ENCODE results near the gene OTUB2. TPM values are rescaled to one million over a fixed set of nuclear protein-coding genes. Genes with fewer than 3 reads are reported as not detected.

Gene OTUB2
- polyA plus RNA-seq, 1 donor (not counting 4 experiments of a cell fraction or from before 2014, with no cell fraction given): 2.6 TPM

DNA sequence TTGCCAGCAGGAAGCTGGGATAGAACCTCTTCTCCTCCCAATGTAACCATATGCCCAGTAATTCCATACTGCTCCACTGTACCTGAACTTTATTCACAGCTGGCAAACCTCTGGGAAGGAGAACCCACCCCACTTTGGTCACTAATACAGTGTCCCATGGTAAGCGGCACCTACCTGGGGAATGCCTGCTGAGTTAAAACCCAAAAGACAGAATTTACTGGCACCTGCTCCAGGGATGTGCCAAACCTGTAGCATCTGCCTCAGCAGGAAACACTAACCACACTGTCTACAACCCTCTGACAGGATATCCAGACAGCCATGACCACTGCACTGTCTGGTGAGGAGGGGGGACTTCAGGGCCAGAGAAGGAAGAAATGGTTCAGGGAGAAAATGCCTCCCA, 28.3 kb downstream of the OTUB2 start:
- no peaks in the 10 kb centered on the region for H3K9me1 ChIP-seq (ENCODE audit: control insufficient read depth, extremely low read depth, insufficient read depth, low read length)
- H3K79me2 ChIP-seq (ENCODE audit: control insufficient read depth, insufficient read depth, low read length): peaks cover 2% of the 10 kb centered on the region
- H4K20me1 ChIP-seq (ENCODE audit: control insufficient read depth, extremely low read depth, insufficient read depth, low read length): no peaks in the 10 kb centered on the region
- no peaks in the 10 kb centered on the region for H3K9me3 ChIP-seq (ENCODE audit: control insufficient read depth, low read depth, low read length)
- FAIRE-seq (no peak), DNase-seq (ENCODE audit: low read depth, low spot score) (no peak)
- H3K4me3 ChIP-seq (ENCODE audit: control insufficient read depth in 2 of 3, extremely low read depth in 1 of 3, insufficient read depth in 2 of 3, low read depth in 1 of 3, low read length in 3 of 3): no peak overlapping the region
- no peak overlapping the region for H3K27ac ChIP-seq (ENCODE audit: control insufficient read depth, insufficient read depth, low read length)
- no peaks in the 10 kb centered on the region for H3K27me3 ChIP-seq (ENCODE audit: control insufficient read depth, extremely low read depth, insufficient read depth, low read length)
- H3K9ac ChIP-seq (ENCODE audit: control insufficient read depth, extremely low read depth, insufficient read depth, low read length): no peak overlapping the region
- no peak for TF ChIP-seq EZH2 (IDR thresholded peaks at IDR 0.05; ENCODE audit: low read length)
- TF ChIP-seq, protein P1, sequence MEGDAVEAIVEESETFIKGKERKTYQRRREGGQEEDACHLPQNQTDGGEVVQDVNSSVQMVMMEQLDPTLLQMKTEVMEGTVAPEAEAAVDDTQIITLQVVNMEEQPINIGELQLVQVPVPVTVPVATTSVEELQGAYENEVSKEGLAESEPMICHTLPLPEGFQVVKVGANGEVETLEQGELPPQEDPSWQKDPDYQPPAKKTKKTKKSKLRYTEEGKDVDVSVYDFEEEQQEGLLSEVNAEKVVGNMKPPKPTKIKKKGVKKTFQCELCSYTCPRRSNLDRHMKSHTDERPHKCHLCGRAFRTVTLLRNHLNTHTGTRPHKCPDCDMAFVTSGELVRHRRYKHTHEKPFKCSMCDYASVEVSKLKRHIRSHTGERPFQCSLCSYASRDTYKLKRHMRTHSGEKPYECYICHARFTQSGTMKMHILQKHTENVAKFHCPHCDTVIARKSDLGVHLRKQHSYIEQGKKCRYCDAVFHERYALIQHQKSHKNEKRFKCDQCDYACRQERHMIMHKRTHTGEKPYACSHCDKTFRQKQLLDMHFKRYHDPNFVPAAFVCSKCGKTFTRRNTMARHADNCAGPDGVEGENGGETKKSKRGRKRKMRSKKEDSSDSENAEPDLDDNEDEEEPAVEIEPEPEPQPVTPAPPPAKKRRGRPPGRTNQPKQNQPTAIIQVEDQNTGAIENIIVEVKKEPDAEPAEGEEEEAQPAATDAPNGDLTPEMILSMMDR (optimal IDR thresholded peaks at IDR 0.05 in 1 of 3, IDR thresholded peaks at IDR 0.05 in 1 of 3, conservative IDR thresholded peaks at IDR 0.05 in 1 of 3; ENCODE audit: extremely low read depth in 1 of 3, insufficient read depth in 2 of 3, low read length in 3 of 3): no peak
- H3K36me3 ChIP-seq (ENCODE audit: control insufficient read depth in 2 of 2, extremely low read depth in 1 of 2, insufficient read depth in 2 of 2, low read length in 2 of 2): peaks cover 36 to 58% of the 10 kb centered on the region in 2 experiments
- H2AFZ ChIP-seq (ENCODE audit: control insufficient read depth, low read length): no peak overlapping the region
- dilution Hi-C loops (cut with MboI; ENCODE audit: extremely low pct_ligation_motif_present, low sequenced_read_pairs): no loop called here
- no peaks in the 10 kb centered on the region for H3K4me1 ChIP-seq (ENCODE audit: control insufficient read depth, extremely low read depth, insufficient read depth, low read length)
- no peak overlapping the region for H3K4me2 ChIP-seq (ENCODE audit: control insufficient read depth, extremely low read depth, insufficient read depth, low read depth, low read length)

DNA sequence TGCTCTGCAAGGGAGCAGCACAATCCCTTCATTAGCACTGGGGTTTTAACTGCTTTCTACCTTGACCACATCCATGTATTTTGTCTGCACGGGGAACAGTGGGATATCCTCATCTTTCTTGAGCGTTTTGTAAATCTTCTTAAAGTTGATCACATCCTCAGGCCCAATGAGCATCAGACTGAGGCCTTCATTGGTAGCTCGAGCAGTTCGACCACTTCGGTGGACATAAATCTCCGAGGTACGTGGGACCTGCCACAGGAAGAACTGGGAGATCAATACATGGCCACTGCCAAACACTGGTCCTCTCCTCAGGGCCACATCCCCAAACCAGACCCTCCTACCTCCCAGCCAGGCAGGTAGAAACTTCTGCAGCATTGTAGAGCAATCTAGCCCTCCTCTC, 28.8 kb downstream of the OTUB2 start:
- Histone ChIP-seq H3K79me2 (ENCODE audit: control insufficient read depth, insufficient read depth, low read length) (peaks cover 2% of the 10 kb centered on the region), H3K27ac (ENCODE audit: control insufficient read depth, insufficient read depth, low read length) (no peak overlapping the region), H3K4me2 (ENCODE audit: control insufficient read depth, extremely low read depth, insufficient read depth, low read depth, low read length) (no peak overlapping the region), H3K4me3 (ENCODE audit: control insufficient read depth in 2 of 3, extremely low read depth in 1 of 3, insufficient read depth in 2 of 3, low read depth in 1 of 3, low read length in 3 of 3) (no peak overlapping the region), H2AFZ (ENCODE audit: control insufficient read depth, low read length) (no peak overlapping the region), H3K9me1 (ENCODE audit: control insufficient read depth, extremely low read depth, insufficient read depth, low read length) (no peaks in the 10 kb centered on the region), H3K4me1 (ENCODE audit: control insufficient read depth, extremely low read depth, insufficient read depth, low read length) (no peaks in the 10 kb centered on the region), H3K27me3 (ENCODE audit: control insufficient read depth, extremely low read depth, insufficient read depth, low read length) (no peaks in the 10 kb centered on the region), H3K9me3 (ENCODE audit: control insufficient read depth, low read depth, low read length) (no peaks in the 10 kb centered on the region), H4K20me1 (ENCODE audit: control insufficient read depth, extremely low read depth, insufficient read depth, low read length) (no peaks in the 10 kb centered on the region), H3K9ac (ENCODE audit: control insufficient read depth, extremely low read depth, insufficient read depth, low read length) (no peak overlapping the region), H3K36me3 (ENCODE audit: control insufficient read depth in 2 of 2, extremely low read depth in 1 of 2, insufficient read depth in 2 of 2, low read length in 2 of 2) (peaks cover 38 to 61% of the 10 kb centered on the region in 2 experiments)
- DNase-seq (ENCODE audit: low read depth, low spot score) (no peak), FAIRE-seq (no peak)
- TF ChIP-seq, protein P1 (optimal IDR thresholded peaks at IDR 0.05 in 1 of 3, IDR thresholded peaks at IDR 0.05 in 1 of 3, conservative IDR thresholded peaks at IDR 0.05 in 1 of 3; ENCODE audit: extremely low read depth in 1 of 3, insufficient read depth in 2 of 3, low read length in 3 of 3): no peak
- TF ChIP-seq EZH2 (IDR thresholded peaks at IDR 0.05; ENCODE audit: low read length): no peak
- dilution Hi-C loops (cut with MboI; ENCODE audit: extremely low pct_ligation_motif_present, low sequenced_read_pairs): no loop called here
